GM12892 (cell line): Measurements from ENCODE around the gene ZNF331. TPM values are rescaled to one million over a fixed set of nuclear protein-coding genes. Genes with fewer than 3 reads are reported as not detected.
"Not testable (repeated sequence)": the region's sequence is repeated elsewhere in the genome, so short reads cannot be mapped to it uniquely, and the experiment has no call there.

Experiments
- DNase-seq: peaks from one replicate; pipeline ENCODE4 v3.0.0; 2011; ENCODE audit not compliant: insufficient read length
- FAIRE-seq: peaks from 2 replicates; lab custom pipeline; 2011; peaks lifted over from hg19 to GRCh38; lab: Jason Lieb, UNC
- POLR2A ChIP-seq: IDR thresholded peaks from 2 replicates; pipeline ENCODE4 v1.6.1; 2011; ENCODE audit warnings: low read depth, low read length, control low read depth
- POLR2AphosphoS5 ChIP-seq: IDR thresholded peaks from 2 replicates; pipeline ENCODE4 v1.6.1; 2011; ENCODE audit warnings: low read depth, low read length, control low read depth
- TAF1 ChIP-seq: IDR thresholded peaks from 2 replicates; pipeline ENCODE4 v1.6.1; 2011; ENCODE audit warnings: low read depth, mild to moderate bottlenecking, control low read depth, low read length, borderline replicate concordance
- polyA plus RNA-seq: library from polyadenylated mRNA; unstranded; fragments of >200 nt; gene quantifications from one replicate; pipeline ENCODE4 v1.2.1, GENCODE V29; 2012; ENCODE audit warnings: missing spikeins, inconsistent platforms; ENCODE audit not compliant: missing spikeins

Gene ZNF331
- polyA plus RNA-seq: 8.7 TPM

- FAIRE-seq (peak; percentile 87), DNase-seq (peak; percentile 65)
- TF ChIP-seq POLR2AphosphoS5: peak; percentile 85
- no peak for TF ChIP-seq TAF1
- peak; percentile 59; the same call in 1 of the 2 replicates for TF ChIP-seq POLR2A
These were observed at the start of gene ZNF331 for GRCh38 chr19:53537521-53538377. TSS of gene ZNF331 (plus strand) at chr19:53538145. CDS start at chr19:53569377, 31,232 bp downstream.

- DNase-seq (no peak), FAIRE-seq (no peak)
- no peak for TF ChIP-seq POLR2A
- no peak for TF ChIP-seq TAF1
- no peak for TF ChIP-seq POLR2AphosphoS5
These were observed 45.8 kb upstream of the ZNF331 start for GRCh38 chr19:53492153-53492552.

GRCh38 chr19:53497311-53498023, 40.5 kb upstream of the ZNF331 start:
- FAIRE-seq, DNase-seq: not testable (repeated sequence)

GRCh38 chr19:53498024-53498395, 39.9 kb upstream of the ZNF331 start:
- FAIRE-seq, DNase-seq: not testable (repeated sequence)

GRCh38 chr19:53503151-53503550, 34.8 kb upstream of the ZNF331 start:
- not testable (repeated sequence) for FAIRE-seq, DNase-seq

GRCh38 chr19:53503671-53504364, 34.1 kb upstream of the ZNF331 start:
- DNase-seq, FAIRE-seq: not testable (repeated sequence)

- FAIRE-seq, DNase-seq: not testable (repeated sequence)
These were observed 33.6 kb upstream of the ZNF331 start for GRCh38 chr19:53504365-53504703.

GRCh38 chr19:53504885-53505284, 33.1 kb upstream of the ZNF331 start:
- FAIRE-seq: no peak
- DNase-seq: no peak
- TF ChIP-seq TAF1 (no peak), POLR2AphosphoS5 (no peak)

GRCh38 chr19:53506728-53507127, 31.2 kb upstream of the ZNF331 start:
- FAIRE-seq (no peak), DNase-seq (no peak)
- TF ChIP-seq POLR2A (no peak), POLR2AphosphoS5 (no peak), TAF1 (no peak)

GRCh38 chr19:53507523-53508442, 30.2 kb upstream of the ZNF331 start:
- DNase-seq: no peak
- TF ChIP-seq TAF1: no peak
- TF ChIP-seq POLR2AphosphoS5: no peak
- no peak for TF ChIP-seq POLR2A
- FAIRE-seq: no peak

- TF ChIP-seq POLR2A (no peak), POLR2AphosphoS5 (no peak), TAF1 (no peak)
- DNase-seq (no peak), FAIRE-seq (no peak)
These were observed 28.5 kb upstream of the ZNF331 start for GRCh38 chr19:53509443-53509842.
